ENCODE measurements around the gene HOXA11. TPM values are rescaled to one million over a fixed set of nuclear protein-coding genes. Genes with fewer than 3 reads are reported as not detected.

The HOXA11 gene
- total RNA-seq, 1 donor from 2014 or later = not detected

DNA sequence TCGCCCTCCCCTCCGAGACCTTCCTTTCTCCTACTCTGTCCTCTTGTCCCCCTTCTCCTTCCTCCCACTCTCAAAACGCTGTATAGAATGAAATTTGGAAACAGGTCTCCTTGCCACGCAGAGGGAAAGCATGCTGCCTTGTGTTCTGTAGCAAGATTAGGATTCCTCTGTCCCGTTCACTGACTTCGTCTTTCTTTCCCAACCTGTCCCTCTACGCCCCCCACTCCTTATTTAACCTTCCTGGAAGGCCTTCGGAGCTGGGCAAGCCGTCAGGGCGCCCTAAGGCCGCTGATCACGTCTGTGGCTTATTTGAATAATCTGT lies 21.0 kb downstream of the HOXA11 start:
- intact Hi-C loops (cut with DNase I) = loop anchor here (10.0 kb wide), 2 partner anchors 1269 to 1299 kb away; no protein-coding TSS in a partner anchor
- H3K27ac ChIP-seq = no peak overlapping the region
- H3K36me3 ChIP-seq = no peaks in the 10 kb centered on the region
- H3K9me3 ChIP-seq = no peaks in the 10 kb centered on the region
- no peak for TF ChIP-seq CTCF (IDR thresholded peaks at IDR 0.05)
- H3K27me3 ChIP-seq = peaks cover 94% of the 10 kb centered on the region
- peaks cover 29% of the 10 kb centered on the region for H3K4me1 ChIP-seq
- no peak for ATAC-seq
- DNase-seq = no peak
- peak overlapping the region; percentile 39 for H3K4me3 ChIP-seq

GRCh38 chr7:27163288-27164044 lies 21.6 kb downstream of the HOXA11 start:
- H3K36me3 ChIP-seq = no peaks in the 10 kb centered on the region
- peaks cover 29% of the 10 kb centered on the region for H3K4me1 ChIP-seq
- intact Hi-C loops (cut with DNase I) = loop anchor here (10.0 kb wide), 2 partner anchors 1269 to 1299 kb away; no protein-coding TSS in a partner anchor
- ATAC-seq (no peak), DNase-seq (peak; percentile 13)
- H3K27me3 ChIP-seq = peaks cover 93% of the 10 kb centered on the region
- H3K27ac ChIP-seq = no peak overlapping the region
- no peak overlapping the region for H3K4me3 ChIP-seq
- H3K9me3 ChIP-seq = no peaks in the 10 kb centered on the region
- TF ChIP-seq CTCF (IDR thresholded peaks at IDR 0.05) = no peak

GRCh38 chr7:27162561-27163287 lies 22.3 kb downstream of the HOXA11 start:
- intact Hi-C loops (cut with DNase I) = loop anchor here (10.0 kb wide), 2 partner anchors 1268 to 1298 kb away; no protein-coding TSS in a partner anchor
- no peak overlapping the region for H3K4me3 ChIP-seq
- H3K9me3 ChIP-seq = no peaks in the 10 kb centered on the region
- ATAC-seq (no peak), DNase-seq (no peak)
- peaks cover 29% of the 10 kb centered on the region for H3K4me1 ChIP-seq
- no peak overlapping the region for H3K27ac ChIP-seq
- peaks cover 93% of the 10 kb centered on the region for H3K27me3 ChIP-seq
- no peak for TF ChIP-seq CTCF (IDR thresholded peaks at IDR 0.05)
- H3K36me3 ChIP-seq = no peaks in the 10 kb centered on the region

DNA sequence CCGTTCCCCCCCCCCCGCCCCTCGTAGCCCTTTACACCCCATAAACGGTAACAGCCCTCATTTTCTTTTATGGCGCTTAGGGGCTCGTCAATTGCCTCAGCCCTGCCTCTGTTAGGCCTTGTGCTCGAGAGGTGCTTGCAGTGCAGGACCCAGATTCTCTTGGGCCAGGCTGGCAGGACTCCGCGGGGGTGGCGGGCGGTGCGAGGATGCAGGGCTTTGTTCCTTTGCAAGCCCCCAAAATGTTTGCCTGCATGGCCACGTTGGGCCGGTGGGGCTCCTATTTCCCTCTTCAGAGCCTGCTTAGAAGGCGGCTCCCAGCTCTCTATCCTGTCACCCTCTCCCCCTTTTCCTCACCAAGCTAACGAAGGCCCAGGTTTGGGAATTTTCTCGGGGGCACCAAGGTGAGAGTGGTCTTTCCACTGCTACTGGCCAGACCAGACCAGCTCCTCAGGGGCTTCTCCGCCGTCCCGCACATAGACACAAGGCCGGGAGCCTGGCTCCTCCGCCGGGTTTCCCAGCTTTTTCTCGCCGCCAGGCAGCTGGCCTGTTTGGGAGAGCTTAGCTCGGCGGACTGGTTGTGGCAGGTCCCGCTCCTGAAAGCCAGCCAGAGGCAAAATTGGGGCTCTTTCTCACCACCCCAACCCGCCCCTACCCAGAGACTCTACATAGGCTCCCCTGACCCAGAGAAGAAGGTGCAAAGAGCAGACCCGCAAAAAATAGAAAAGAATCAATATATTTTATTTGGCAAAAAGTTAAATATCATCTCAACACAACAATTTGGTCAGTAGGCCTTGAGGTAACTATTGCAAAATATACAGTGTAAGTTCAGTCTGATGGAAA lies 23.1 kb downstream of the HOXA11 start:
- H3K9me3 ChIP-seq = no peaks in the 10 kb centered on the region
- H3K36me3 ChIP-seq = no peaks in the 10 kb centered on the region
- no peak overlapping the region for H3K27ac ChIP-seq
- intact Hi-C loops (cut with DNase I) = loop anchor here (10.0 kb wide), 2 partner anchors 1267 to 1297 kb away; no protein-coding TSS in a partner anchor
- H3K4me1 ChIP-seq = peaks cover 29% of the 10 kb centered on the region
- ATAC-seq (no peak), DNase-seq (peak; percentile 59)
- H3K27me3 ChIP-seq = peaks cover 93% of the 10 kb centered on the region
- TF ChIP-seq CTCF (IDR thresholded peaks at IDR 0.05) = no peak
- H3K4me3 ChIP-seq = no peak overlapping the region

DNA sequence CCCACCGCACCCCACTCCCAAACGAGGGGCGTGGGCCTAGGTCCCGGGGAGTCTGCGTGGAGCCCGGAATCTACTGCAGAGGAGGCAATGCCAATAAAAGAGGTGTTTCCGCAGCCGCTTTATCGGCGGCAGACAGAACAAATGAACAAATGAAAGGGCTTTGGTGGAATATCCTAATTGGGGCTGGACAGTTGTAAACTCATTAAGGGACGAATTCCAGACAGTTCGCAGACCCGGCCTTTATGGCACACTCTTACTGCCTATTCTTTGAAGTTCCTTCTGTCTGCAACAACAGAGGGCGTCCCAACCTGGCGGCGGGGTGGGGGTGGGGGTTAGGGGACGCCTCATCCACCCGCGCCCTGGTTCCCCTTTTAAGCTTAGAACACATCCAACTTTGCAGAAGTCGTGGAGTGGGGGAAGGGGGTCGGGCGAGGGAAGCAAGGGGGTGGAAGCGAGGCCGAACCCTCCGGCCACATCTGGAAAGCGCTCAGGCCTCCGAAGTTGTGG lies 23.8 kb downstream of the HOXA11 start:
- H3K9me3 ChIP-seq = no peaks in the 10 kb centered on the region

More for the DNA sequence above, 23.8 kb downstream of the HOXA11 start:
- Histone ChIP-seq H3K4me1 (peaks cover 27% of the 10 kb centered on the region), H3K27ac (no peak overlapping the region), H3K36me3 (no peaks in the 10 kb centered on the region), H3K4me3 (peak overlapping the region; percentile 62), H3K27me3 (peaks cover 91% of the 10 kb centered on the region)
- peak; percentile 50 for ATAC-seq
- no peak for TF ChIP-seq CTCF (IDR thresholded peaks at IDR 0.05)
- intact Hi-C loops (cut with DNase I) = loop anchor here (10.0 kb wide), 2 partner anchors 1266 to 1296 kb away; no protein-coding TSS in a partner anchor
- DNase-seq = peak; percentile 68

All from upper lobe of right lung (tissue), 1 donor.